ENCODE results near the gene SLC44A3. TPM values are rescaled to one million over a fixed set of nuclear protein-coding genes. Genes with fewer than 3 reads are reported as not detected.

SLC44A3 gene
- total and polyA plus RNA-seq, 9 of the 15 experiments (the other 6 are each of a cell fraction or from before 2014, with no cell fraction given): not detected

DNA sequence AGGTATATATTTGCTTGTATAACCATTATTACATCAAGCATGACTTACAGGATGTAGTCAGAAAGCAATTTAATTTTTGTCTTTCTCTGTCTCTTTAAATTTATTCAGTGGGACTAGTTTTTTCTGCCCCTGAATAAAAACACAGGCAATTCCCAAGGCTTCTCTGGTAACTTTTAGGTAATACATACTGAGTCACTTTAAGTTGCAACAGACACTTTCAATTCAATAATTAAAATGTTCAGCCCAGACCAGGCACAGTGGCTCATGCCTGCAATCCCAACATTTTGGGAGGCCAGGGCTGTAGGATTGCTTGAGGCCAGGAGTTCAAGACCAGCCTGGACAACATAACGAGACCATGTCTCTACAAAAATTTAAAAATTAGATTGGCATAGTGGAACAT, 12.3 kb downstream of the SLC44A3 start (continued):
- TF ChIP-seq, protein P1, sequence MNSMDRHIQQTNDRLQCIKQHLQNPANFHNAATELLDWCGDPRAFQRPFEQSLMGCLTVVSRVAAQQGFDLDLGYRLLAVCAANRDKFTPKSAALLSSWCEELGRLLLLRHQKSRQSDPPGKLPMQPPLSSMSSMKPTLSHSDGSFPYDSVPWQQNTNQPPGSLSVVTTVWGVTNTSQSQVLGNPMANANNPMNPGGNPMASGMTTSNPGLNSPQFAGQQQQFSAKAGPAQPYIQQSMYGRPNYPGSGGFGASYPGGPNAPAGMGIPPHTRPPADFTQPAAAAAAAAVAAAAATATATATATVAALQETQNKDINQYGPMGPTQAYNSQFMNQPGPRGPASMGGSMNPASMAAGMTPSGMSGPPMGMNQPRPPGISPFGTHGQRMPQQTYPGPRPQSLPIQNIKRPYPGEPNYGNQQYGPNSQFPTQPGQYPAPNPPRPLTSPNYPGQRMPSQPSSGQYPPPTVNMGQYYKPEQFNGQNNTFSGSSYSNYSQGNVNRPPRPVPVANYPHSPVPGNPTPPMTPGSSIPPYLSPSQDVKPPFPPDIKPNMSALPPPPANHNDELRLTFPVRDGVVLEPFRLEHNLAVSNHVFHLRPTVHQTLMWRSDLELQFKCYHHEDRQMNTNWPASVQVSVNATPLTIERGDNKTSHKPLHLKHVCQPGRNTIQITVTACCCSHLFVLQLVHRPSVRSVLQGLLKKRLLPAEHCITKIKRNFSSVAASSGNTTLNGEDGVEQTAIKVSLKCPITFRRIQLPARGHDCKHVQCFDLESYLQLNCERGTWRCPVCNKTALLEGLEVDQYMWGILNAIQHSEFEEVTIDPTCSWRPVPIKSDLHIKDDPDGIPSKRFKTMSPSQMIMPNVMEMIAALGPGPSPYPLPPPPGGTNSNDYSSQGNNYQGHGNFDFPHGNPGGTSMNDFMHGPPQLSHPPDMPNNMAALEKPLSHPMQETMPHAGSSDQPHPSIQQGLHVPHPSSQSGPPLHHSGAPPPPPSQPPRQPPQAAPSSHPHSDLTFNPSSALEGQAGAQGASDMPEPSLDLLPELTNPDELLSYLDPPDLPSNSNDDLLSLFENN (IDR thresholded peaks at IDR 0.05; ENCODE audit: low read depth in 2 of 2, low read length in 2 of 2): no peak
- TF ChIP-seq, protein P2, sequence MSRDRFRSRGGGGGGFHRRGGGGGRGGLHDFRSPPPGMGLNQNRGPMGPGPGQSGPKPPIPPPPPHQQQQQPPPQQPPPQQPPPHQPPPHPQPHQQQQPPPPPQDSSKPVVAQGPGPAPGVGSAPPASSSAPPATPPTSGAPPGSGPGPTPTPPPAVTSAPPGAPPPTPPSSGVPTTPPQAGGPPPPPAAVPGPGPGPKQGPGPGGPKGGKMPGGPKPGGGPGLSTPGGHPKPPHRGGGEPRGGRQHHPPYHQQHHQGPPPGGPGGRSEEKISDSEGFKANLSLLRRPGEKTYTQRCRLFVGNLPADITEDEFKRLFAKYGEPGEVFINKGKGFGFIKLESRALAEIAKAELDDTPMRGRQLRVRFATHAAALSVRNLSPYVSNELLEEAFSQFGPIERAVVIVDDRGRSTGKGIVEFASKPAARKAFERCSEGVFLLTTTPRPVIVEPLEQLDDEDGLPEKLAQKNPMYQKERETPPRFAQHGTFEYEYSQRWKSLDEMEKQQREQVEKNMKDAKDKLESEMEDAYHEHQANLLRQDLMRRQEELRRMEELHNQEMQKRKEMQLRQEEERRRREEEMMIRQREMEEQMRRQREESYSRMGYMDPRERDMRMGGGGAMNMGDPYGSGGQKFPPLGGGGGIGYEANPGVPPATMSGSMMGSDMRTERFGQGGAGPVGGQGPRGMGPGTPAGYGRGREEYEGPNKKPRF (IDR thresholded peaks at IDR 0.05; ENCODE audit: low read depth, low read length): no peak
- TF ChIP-seq FOXK2 (conservative IDR thresholded peaks at IDR 0.05 in 1 of 2, IDR thresholded peaks at IDR 0.05 in 1 of 2; ENCODE audit: low read depth in 2 of 2) (no peak), EHMT2 (IDR thresholded peaks at IDR 0.05) (no peak), DPF2 (IDR thresholded peaks at IDR 0.05) (no peak), PHTF2 (CRISPR knock-in tag; IDR thresholded peaks at IDR 0.05) (no peak)
- TF ChIP-seq, protein P3, sequence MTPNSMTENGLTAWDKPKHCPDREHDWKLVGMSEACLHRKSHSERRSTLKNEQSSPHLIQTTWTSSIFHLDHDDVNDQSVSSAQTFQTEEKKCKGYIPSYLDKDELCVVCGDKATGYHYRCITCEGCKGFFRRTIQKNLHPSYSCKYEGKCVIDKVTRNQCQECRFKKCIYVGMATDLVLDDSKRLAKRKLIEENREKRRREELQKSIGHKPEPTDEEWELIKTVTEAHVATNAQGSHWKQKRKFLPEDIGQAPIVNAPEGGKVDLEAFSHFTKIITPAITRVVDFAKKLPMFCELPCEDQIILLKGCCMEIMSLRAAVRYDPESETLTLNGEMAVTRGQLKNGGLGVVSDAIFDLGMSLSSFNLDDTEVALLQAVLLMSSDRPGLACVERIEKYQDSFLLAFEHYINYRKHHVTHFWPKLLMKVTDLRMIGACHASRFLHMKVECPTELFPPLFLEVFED (CRISPR knock-in tag; conservative IDR thresholded peaks at IDR 0.05): no peak
- TF ChIP-seq, protein P4, sequence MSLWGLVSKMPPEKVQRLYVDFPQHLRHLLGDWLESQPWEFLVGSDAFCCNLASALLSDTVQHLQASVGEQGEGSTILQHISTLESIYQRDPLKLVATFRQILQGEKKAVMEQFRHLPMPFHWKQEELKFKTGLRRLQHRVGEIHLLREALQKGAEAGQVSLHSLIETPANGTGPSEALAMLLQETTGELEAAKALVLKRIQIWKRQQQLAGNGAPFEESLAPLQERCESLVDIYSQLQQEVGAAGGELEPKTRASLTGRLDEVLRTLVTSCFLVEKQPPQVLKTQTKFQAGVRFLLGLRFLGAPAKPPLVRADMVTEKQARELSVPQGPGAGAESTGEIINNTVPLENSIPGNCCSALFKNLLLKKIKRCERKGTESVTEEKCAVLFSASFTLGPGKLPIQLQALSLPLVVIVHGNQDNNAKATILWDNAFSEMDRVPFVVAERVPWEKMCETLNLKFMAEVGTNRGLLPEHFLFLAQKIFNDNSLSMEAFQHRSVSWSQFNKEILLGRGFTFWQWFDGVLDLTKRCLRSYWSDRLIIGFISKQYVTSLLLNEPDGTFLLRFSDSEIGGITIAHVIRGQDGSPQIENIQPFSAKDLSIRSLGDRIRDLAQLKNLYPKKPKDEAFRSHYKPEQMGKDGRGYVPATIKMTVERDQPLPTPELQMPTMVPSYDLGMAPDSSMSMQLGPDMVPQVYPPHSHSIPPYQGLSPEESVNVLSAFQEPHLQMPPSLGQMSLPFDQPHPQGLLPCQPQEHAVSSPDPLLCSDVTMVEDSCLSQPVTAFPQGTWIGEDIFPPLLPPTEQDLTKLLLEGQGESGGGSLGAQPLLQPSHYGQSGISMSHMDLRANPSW (CRISPR knock-in tag; IDR thresholded peaks at IDR 0.05): no peak
- TF ChIP-seq, protein P5, sequence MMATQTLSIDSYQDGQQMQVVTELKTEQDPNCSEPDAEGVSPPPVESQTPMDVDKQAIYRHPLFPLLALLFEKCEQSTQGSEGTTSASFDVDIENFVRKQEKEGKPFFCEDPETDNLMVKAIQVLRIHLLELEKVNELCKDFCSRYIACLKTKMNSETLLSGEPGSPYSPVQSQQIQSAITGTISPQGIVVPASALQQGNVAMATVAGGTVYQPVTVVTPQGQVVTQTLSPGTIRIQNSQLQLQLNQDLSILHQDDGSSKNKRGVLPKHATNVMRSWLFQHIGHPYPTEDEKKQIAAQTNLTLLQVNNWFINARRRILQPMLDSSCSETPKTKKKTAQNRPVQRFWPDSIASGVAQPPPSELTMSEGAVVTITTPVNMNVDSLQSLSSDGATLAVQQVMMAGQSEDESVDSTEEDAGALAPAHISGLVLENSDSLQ (IDR thresholded peaks at IDR 0.05): no peak
- TF ChIP-seq, protein P6, sequence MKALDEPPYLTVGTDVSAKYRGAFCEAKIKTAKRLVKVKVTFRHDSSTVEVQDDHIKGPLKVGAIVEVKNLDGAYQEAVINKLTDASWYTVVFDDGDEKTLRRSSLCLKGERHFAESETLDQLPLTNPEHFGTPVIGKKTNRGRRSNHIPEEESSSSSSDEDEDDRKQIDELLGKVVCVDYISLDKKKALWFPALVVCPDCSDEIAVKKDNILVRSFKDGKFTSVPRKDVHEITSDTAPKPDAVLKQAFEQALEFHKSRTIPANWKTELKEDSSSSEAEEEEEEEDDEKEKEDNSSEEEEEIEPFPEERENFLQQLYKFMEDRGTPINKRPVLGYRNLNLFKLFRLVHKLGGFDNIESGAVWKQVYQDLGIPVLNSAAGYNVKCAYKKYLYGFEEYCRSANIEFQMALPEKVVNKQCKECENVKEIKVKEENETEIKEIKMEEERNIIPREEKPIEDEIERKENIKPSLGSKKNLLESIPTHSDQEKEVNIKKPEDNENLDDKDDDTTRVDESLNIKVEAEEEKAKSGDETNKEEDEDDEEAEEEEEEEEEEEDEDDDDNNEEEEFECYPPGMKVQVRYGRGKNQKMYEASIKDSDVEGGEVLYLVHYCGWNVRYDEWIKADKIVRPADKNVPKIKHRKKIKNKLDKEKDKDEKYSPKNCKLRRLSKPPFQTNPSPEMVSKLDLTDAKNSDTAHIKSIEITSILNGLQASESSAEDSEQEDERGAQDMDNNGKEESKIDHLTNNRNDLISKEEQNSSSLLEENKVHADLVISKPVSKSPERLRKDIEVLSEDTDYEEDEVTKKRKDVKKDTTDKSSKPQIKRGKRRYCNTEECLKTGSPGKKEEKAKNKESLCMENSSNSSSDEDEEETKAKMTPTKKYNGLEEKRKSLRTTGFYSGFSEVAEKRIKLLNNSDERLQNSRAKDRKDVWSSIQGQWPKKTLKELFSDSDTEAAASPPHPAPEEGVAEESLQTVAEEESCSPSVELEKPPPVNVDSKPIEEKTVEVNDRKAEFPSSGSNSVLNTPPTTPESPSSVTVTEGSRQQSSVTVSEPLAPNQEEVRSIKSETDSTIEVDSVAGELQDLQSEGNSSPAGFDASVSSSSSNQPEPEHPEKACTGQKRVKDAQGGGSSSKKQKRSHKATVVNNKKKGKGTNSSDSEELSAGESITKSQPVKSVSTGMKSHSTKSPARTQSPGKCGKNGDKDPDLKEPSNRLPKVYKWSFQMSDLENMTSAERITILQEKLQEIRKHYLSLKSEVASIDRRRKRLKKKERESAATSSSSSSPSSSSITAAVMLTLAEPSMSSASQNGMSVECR (CRISPR knock-in tag; IDR thresholded peaks at IDR 0.05): no peak
- TF ChIP-seq, protein P7, sequence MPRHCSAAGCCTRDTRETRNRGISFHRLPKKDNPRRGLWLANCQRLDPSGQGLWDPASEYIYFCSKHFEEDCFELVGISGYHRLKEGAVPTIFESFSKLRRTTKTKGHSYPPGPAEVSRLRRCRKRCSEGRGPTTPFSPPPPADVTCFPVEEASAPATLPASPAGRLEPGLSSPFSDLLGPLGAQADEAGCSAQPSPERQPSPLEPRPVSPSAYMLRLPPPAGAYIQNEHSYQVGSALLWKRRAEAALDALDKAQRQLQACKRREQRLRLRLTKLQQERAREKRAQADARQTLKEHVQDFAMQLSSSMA (CRISPR knock-in tag; IDR thresholded peaks at IDR 0.05): no peak

Measured in K562 (cell line).